ENCODE measurements around the gene NUBPL.
A peak's percentile ranks its signal among the peaks of the same experiment; 100 is the strongest.
"Not testable (repeated sequence)": the region's sequence is repeated elsewhere in the genome, so short reads cannot be mapped to it uniquely, and the experiment has no call there.

Gene NUBPL

GRCh38 chr14:31777312-31777711, 216.1 kb downstream of the NUBPL start:
- peaks cover 25% of the 10 kb centered on the region for H3K9me3 ChIP-seq (ENCODE audit: insufficient read depth, low read length)
- no peak for DNase-seq (ENCODE audit: low read depth, low spot score)

GRCh38 chr14:31781578-31781977, 220.4 kb downstream of the NUBPL start:
- Histone ChIP-seq H3K4me3 (ENCODE audit: insufficient read length, low read depth) (no peak overlapping the region), H3K9ac (ENCODE audit: insufficient read length, low read depth) (no peak overlapping the region), H3K4me1 (ENCODE audit: insufficient read depth, insufficient read length) (no peaks in the 10 kb centered on the region), H3K27me3 (ENCODE audit: insufficient read depth, insufficient read length) (no peaks in the 10 kb centered on the region), H3K9me3 (ENCODE audit: insufficient read depth, low read length) (peaks cover 38% of the 10 kb centered on the region), H3K36me3 (ENCODE audit: insufficient read depth, insufficient read length, low read length) (no peaks in the 10 kb centered on the region)
- TF ChIP-seq ZNF274 (IDR thresholded peaks at IDR 0.05; ENCODE audit: low read depth, low read length) (no peak), YY1 (IDR thresholded peaks at IDR 0.05; ENCODE audit: insufficient read depth, insufficient read length) (no peak)
- peak; percentile 1 for DNase-seq (ENCODE audit: low read depth, low spot score)

More at GRCh38 chr14:31777312-31777711, 216.1 kb downstream of the NUBPL start:
- Histone ChIP-seq H3K4me1 (ENCODE audit: insufficient read depth, insufficient read length) (no peaks in the 10 kb centered on the region), H3K9ac (ENCODE audit: insufficient read length, low read depth) (no peak overlapping the region), H3K27me3 (ENCODE audit: insufficient read depth, insufficient read length) (no peaks in the 10 kb centered on the region), H3K36me3 (ENCODE audit: insufficient read depth, insufficient read length, low read length) (no peaks in the 10 kb centered on the region), H3K4me3 (ENCODE audit: insufficient read length, low read depth) (no peak overlapping the region)
- TF ChIP-seq SUZ12 (IDR thresholded peaks at IDR 0.05; ENCODE audit: extremely low read depth, insufficient read depth, insufficient read length) (no peak), ZNF274 (IDR thresholded peaks at IDR 0.05; ENCODE audit: low read depth, low read length) (no peak), YY1 (IDR thresholded peaks at IDR 0.05; ENCODE audit: insufficient read depth, insufficient read length) (no peak)

GRCh38 chr14:31785574-31785973, 224.4 kb downstream of the NUBPL start:
- peaks cover 47% of the 10 kb centered on the region for H3K9me3 ChIP-seq (ENCODE audit: insufficient read depth, low read length)
- TF ChIP-seq YY1 (IDR thresholded peaks at IDR 0.05; ENCODE audit: insufficient read depth, insufficient read length): no peak
- TF ChIP-seq ZNF274 (IDR thresholded peaks at IDR 0.05; ENCODE audit: low read depth, low read length): no peak
- no peak for TF ChIP-seq SUZ12 (IDR thresholded peaks at IDR 0.05; ENCODE audit: extremely low read depth, insufficient read depth, insufficient read length)
- no peaks in the 10 kb centered on the region for H3K4me1 ChIP-seq (ENCODE audit: insufficient read depth, insufficient read length)
- no peak for DNase-seq (ENCODE audit: low read depth, low spot score)
- no peaks in the 10 kb centered on the region for H3K27me3 ChIP-seq (ENCODE audit: insufficient read depth, insufficient read length)
- no peaks in the 10 kb centered on the region for H3K36me3 ChIP-seq (ENCODE audit: insufficient read depth, insufficient read length, low read length)
- H3K9ac ChIP-seq (ENCODE audit: insufficient read length, low read depth): no peak overlapping the region
- H3K4me3 ChIP-seq (ENCODE audit: insufficient read length, low read depth): no peak overlapping the region

GRCh38 chr14:31787377-31787776, 226.2 kb downstream of the NUBPL start:
- H3K9ac ChIP-seq (ENCODE audit: insufficient read length, low read depth): no peak overlapping the region
- peaks cover 29% of the 10 kb centered on the region for H3K9me3 ChIP-seq (ENCODE audit: insufficient read depth, low read length)
- H3K36me3 ChIP-seq (ENCODE audit: insufficient read depth, insufficient read length, low read length): no peaks in the 10 kb centered on the region
- TF ChIP-seq ZNF274 (IDR thresholded peaks at IDR 0.05; ENCODE audit: low read depth, low read length) (no peak), SUZ12 (IDR thresholded peaks at IDR 0.05; ENCODE audit: extremely low read depth, insufficient read depth, insufficient read length) (no peak), YY1 (IDR thresholded peaks at IDR 0.05; ENCODE audit: insufficient read depth, insufficient read length) (no peak)
- no peaks in the 10 kb centered on the region for H3K27me3 ChIP-seq (ENCODE audit: insufficient read depth, insufficient read length)
- DNase-seq (ENCODE audit: low read depth, low spot score): no peak
- no peak overlapping the region for H3K4me3 ChIP-seq (ENCODE audit: insufficient read length, low read depth)
- H3K4me1 ChIP-seq (ENCODE audit: insufficient read depth, insufficient read length): no peaks in the 10 kb centered on the region

GRCh38 chr14:31788340-31788739, 227.1 kb downstream of the NUBPL start:
- Histone ChIP-seq H3K9ac (ENCODE audit: insufficient read length, low read depth) (no peak overlapping the region), H3K27me3 (ENCODE audit: insufficient read depth, insufficient read length) (no peaks in the 10 kb centered on the region), H3K9me3 (ENCODE audit: insufficient read depth, low read length) (0 out of 2 replicates have a peak, but pooled peaks cover 20% of the 10 kb centered on the region), H3K4me1 (ENCODE audit: insufficient read depth, insufficient read length) (no peaks in the 10 kb centered on the region), H3K36me3 (ENCODE audit: insufficient read depth, insufficient read length, low read length) (no peaks in the 10 kb centered on the region), H3K4me3 (ENCODE audit: insufficient read length, low read depth) (no peak overlapping the region)
- DNase-seq (ENCODE audit: low read depth, low spot score): no peak
- no peak for TF ChIP-seq ZNF274 (IDR thresholded peaks at IDR 0.05; ENCODE audit: low read depth, low read length)
- TF ChIP-seq YY1 (IDR thresholded peaks at IDR 0.05; ENCODE audit: insufficient read depth, insufficient read length): no peak
- no peak for TF ChIP-seq SUZ12 (IDR thresholded peaks at IDR 0.05; ENCODE audit: extremely low read depth, insufficient read depth, insufficient read length)

- Histone ChIP-seq H3K4me1 (ENCODE audit: insufficient read depth, insufficient read length) (no peaks in the 10 kb centered on the region), H3K27me3 (ENCODE audit: insufficient read depth, insufficient read length) (no peaks in the 10 kb centered on the region), H3K36me3 (ENCODE audit: insufficient read depth, insufficient read length, low read length) (no peaks in the 10 kb centered on the region), H3K4me3 (ENCODE audit: insufficient read length, low read depth) (no peak overlapping the region), H3K9ac (ENCODE audit: insufficient read length, low read depth) (no peak overlapping the region), H3K9me3 (ENCODE audit: insufficient read depth, low read length) (0 out of 2 replicates have a peak, but pooled peaks cover 5% of the 10 kb centered on the region)
- no peak for DNase-seq (ENCODE audit: low read depth, low spot score)
- TF ChIP-seq SUZ12 (IDR thresholded peaks at IDR 0.05; ENCODE audit: extremely low read depth, insufficient read depth, insufficient read length) (no peak), ZNF274 (IDR thresholded peaks at IDR 0.05; ENCODE audit: low read depth, low read length) (no peak), YY1 (IDR thresholded peaks at IDR 0.05; ENCODE audit: insufficient read depth, insufficient read length) (no peak)
Observed at GRCh38 chr14:31792726-31793125, 231.5 kb downstream of the NUBPL start.

GRCh38 chr14:31797946-31798345, 236.7 kb downstream of the NUBPL start:
- H3K36me3 ChIP-seq (ENCODE audit: insufficient read depth, insufficient read length, low read length); H3K9me3 ChIP-seq (ENCODE audit: insufficient read depth, low read length); H3K27me3 ChIP-seq (ENCODE audit: insufficient read depth, insufficient read length); DNase-seq (ENCODE audit: low read depth, low spot score); H3K4me3 ChIP-seq (ENCODE audit: insufficient read length, low read depth); H3K4me1 ChIP-seq (ENCODE audit: insufficient read depth, insufficient read length); H3K9ac ChIP-seq (ENCODE audit: insufficient read length, low read depth): not testable (repeated sequence)

GRCh38 chr14:31802838-31803237, 241.6 kb downstream of the NUBPL start:
- H3K9me3 ChIP-seq (ENCODE audit: insufficient read depth, low read length): no peaks in the 10 kb centered on the region
- DNase-seq (ENCODE audit: low read depth, low spot score): no peak
- H3K27me3 ChIP-seq (ENCODE audit: insufficient read depth, insufficient read length): no peaks in the 10 kb centered on the region
- H3K36me3 ChIP-seq (ENCODE audit: insufficient read depth, insufficient read length, low read length): no peaks in the 10 kb centered on the region
- no peak for TF ChIP-seq SUZ12 (IDR thresholded peaks at IDR 0.05; ENCODE audit: extremely low read depth, insufficient read depth, insufficient read length)
- no peak for TF ChIP-seq ZNF274 (IDR thresholded peaks at IDR 0.05; ENCODE audit: low read depth, low read length)
- no peak for TF ChIP-seq YY1 (IDR thresholded peaks at IDR 0.05; ENCODE audit: insufficient read depth, insufficient read length)
- no peak overlapping the region for H3K4me3 ChIP-seq (ENCODE audit: insufficient read length, low read depth)
- H3K4me1 ChIP-seq (ENCODE audit: insufficient read depth, insufficient read length): no peaks in the 10 kb centered on the region
- H3K9ac ChIP-seq (ENCODE audit: insufficient read length, low read depth): no peak overlapping the region
